Activated T-helper 1 cell treated with anti-CD3 and anti-CD28 coated beads, Interleukin-12 subunit alpha, Interleukin-12 subunit beta, Interleukin-2, Interleukin-4 antibody, amounts not matched to agents 30 ng/mL and 10 ng/mL and 1 ng/mL, durations not matched to agents 14 hours and 24 hours and 36 hours (primary cell): Measurements from ENCODE around the gene ARSJ. TPM values are rescaled to one million over a fixed set of nuclear protein-coding genes. Genes with fewer than 3 reads are reported as not detected.

Source experiments
- DNase-seq: peaks from one replicate; pipeline ENCODE4 v3.0.0; 2021; ENCODE audit warnings: low spot score
- H3K27ac Mint-ChIP-seq: one replicate; pipeline ENCODE4 v1.8.0; 2021; ENCODE audit warnings: mild to moderate bottlenecking, mixed read lengths
- H3K27me3 Mint-ChIP-seq: one replicate; pipeline ENCODE4 v1.8.0; 2022; ENCODE audit warnings: mild to moderate bottlenecking, moderate library complexity, mixed read lengths; ENCODE audit not compliant: insufficient read depth
- H3K36me3 Mint-ChIP-seq: one replicate; pipeline ENCODE4 v1.8.0; 2021; ENCODE audit warnings: low read depth, mixed read lengths
- H3K4me1 Mint-ChIP-seq: one replicate; pipeline ENCODE4 v1.8.0; 2021; ENCODE audit warnings: low read depth, mixed read lengths
- H3K4me3 Mint-ChIP-seq: one replicate; pipeline ENCODE4 v1.8.0; 2021; ENCODE audit warnings: mild to moderate bottlenecking, moderate library complexity, mixed read lengths
- H3K9me3 Mint-ChIP-seq: one replicate; pipeline ENCODE4 v1.8.0; 2021; ENCODE audit warnings: mixed read lengths
- intact Hi-C: fragments of 100-400 bp; cut with micrococcal nuclease; formaldehyde crosslinking; loops from one replicate; pipeline ENCODE4 v1.15.1; 2024
- total RNA-seq: library from RNA; stranded (reverse); gene quantifications from 2 replicates; pipeline ENCODE4 v1.2.3, GENCODE V29; 2022

Gene ARSJ
- total RNA-seq, 1 donor from 2014 or later, result not detected

DNA sequence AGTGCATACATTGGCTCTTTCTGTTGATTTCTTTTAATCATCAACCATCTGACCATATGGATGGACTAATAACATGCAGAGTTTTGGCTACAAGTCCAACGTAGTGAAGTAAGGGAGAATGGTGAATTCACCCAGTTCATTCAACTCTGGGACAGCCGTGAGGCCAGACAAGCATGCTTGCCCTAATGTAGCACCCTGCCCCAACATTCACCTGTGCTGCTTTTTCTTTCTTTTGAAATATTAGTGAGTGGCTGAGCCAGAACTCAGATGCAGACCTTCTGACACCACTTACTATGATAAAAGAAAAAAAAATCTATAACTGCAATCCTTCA is 17.5 kb downstream of the ARSJ start:
- Mint-ChIP-seq H3K4me3 (no peak overlapping the region), H3K9me3 (peaks cover 11% of the 10 kb centered on the region), H3K27ac (no peak overlapping the region), H3K27me3 (peaks cover 4% of the 10 kb centered on the region), H3K4me1 (no peaks in the 10 kb centered on the region), H3K36me3 (no peaks in the 10 kb centered on the region)
- intact Hi-C loops, result no loop called here
- DNase-seq, result no peak

DNA sequence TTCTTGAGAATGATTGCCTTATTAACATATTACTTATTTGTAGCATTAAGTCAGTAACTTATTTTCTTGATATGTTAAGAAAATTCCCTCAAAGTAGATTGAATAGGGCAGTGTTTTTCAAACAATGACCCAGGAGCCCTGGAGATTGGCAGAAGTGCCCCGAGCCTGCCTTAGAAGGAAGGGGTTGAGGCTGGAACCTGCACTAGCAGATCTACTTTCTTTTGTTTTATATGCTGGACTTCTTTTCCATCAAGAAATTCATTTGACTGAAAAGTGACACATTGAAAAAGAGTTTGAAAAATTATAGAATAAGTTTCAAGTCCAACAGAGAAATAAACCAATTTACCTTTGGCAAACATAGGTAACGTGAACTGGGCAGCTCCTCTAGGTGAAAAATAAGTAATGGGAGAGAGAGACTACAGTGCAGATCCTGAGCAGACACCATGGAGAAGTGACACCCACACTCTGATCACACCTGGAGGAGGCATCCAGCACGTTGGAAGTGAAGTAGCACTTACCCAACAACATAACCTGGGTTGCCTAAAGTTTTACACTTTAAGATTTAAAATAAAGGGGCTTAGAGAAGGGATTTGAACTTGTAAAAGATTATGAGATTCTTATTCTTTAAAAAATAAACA is 18.6 kb downstream of the ARSJ start:
- Mint-ChIP-seq H3K9me3 (peaks cover 11% of the 10 kb centered on the region), H3K27me3 (peaks cover 2% of the 10 kb centered on the region), H3K4me3 (no peak overlapping the region), H3K27ac (no peak overlapping the region), H3K4me1 (no peaks in the 10 kb centered on the region), H3K36me3 (no peaks in the 10 kb centered on the region)
- DNase-seq, result no peak
- intact Hi-C loops, result no loop called here

DNA sequence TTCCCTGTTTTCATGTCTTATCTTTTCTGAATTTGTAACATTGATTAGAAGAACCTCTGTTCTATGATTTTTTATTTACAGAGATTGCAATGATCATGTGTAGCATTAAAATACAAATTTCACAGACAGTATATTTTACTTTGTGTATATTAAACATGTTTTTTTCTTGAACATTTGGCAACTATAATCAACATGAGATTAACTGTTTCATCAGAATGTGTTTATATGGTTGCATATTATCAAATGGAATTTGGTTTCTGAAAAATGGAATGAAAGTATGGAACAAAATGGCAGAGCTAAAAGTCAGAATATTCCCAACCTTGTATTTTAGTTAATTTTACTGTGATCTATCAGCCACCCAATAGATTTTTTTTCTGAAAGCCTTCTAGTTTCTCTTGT is 19.9 kb downstream of the ARSJ start:
- no peaks in the 10 kb centered on the region for H3K36me3 Mint-ChIP-seq
- no peaks in the 10 kb centered on the region for H3K4me1 Mint-ChIP-seq
- H3K4me3 Mint-ChIP-seq, result no peak overlapping the region
- intact Hi-C loops, result no loop called here
- peaks cover 11% of the 10 kb centered on the region for H3K9me3 Mint-ChIP-seq
- peaks cover 5% of the 10 kb centered on the region for H3K27me3 Mint-ChIP-seq
- no peak overlapping the region for H3K27ac Mint-ChIP-seq
- no peak for DNase-seq

DNA sequence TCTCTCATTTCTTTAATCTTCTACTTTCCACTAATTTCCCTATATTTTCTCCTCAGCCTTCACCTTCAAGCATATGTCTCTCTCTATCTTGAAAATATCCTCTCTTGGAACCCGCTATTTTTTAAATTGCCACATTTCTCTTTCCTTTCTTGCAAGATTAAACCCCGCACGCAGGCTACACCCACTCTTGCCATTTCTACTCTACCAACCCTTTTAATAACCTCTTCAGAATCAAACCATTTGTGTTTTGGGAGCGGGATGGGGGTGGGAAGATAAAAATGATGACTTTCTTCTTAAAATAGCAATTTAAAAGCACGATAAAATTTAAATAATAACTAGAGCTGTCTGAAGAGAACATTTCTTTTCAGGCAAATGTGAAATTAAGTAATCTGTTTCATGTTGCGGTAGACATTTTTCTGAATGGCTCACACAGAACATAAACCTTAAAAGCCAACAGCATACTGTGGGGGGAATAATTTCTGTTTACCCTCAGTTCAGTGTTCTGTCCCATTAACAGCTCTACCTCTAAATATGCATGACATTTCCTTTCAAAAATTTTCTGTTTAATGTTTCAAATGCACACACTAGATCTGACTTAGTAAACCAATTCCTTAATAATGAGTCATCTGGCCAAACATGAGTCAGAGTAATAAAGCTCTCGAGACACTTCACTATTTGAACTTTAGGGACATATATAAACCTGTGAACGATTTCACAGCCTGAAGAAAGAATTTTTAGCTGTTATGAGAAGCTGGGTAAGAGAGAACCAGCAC is 20.5 kb downstream of the ARSJ start:
- Mint-ChIP-seq H3K27ac (no peak overlapping the region), H3K36me3 (no peaks in the 10 kb centered on the region), H3K4me1 (no peaks in the 10 kb centered on the region), H3K4me3 (no peak overlapping the region), H3K27me3 (peaks cover 3% of the 10 kb centered on the region), H3K9me3 (peaks cover 11% of the 10 kb centered on the region)
- no peak for DNase-seq
- intact Hi-C loops, result no loop called here

DNA sequence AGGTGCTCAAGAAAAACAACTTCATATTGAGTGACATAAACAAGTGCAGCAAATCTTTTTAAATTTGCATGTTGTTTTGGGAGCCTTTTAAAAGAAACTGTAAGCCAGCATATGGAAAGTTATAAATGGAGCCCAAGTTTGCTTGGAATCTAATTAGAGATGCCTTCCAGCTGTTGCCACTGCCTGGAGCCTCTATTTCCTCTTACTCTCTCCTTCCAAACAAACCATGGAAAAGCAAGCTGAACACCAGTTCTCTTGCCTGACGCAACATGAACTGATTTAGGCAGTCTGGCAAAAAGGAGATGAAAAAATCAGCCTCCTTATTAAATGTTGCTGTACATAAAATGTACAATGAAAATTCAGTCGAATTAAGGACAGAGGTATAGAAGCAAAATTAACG is 21.5 kb downstream of the ARSJ start:
- H3K9me3 Mint-ChIP-seq, result peaks cover 7% of the 10 kb centered on the region
- no peak for DNase-seq
- intact Hi-C loops, result no loop called here
- peaks cover 3% of the 10 kb centered on the region for H3K27me3 Mint-ChIP-seq
- no peak overlapping the region for H3K4me3 Mint-ChIP-seq
- no peaks in the 10 kb centered on the region for H3K4me1 Mint-ChIP-seq
- no peaks in the 10 kb centered on the region for H3K36me3 Mint-ChIP-seq
- H3K27ac Mint-ChIP-seq, result no peak overlapping the region

DNA sequence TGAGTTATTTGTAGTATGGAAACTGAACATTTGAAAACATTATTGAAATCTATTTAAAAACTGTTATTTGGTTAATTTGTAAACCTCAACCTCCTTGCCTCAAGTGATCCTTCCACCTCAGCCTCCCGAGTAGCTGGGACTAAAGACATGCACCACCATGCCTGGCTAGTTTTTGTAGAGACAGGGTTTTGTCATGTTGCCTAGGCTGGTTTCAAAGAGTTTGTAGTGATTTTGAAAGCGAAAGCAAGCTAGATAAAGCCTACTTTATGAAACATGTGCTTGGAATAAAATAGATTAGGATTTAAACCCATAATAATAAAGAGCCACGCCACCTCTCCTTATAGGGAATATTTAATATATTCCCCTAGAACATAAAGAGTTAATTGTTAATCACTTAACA is 23.5 kb downstream of the ARSJ start:
- H3K9me3 Mint-ChIP-seq, result no peaks in the 10 kb centered on the region
- no peak overlapping the region for H3K27ac Mint-ChIP-seq
- DNase-seq, result no peak
- no peaks in the 10 kb centered on the region for H3K4me1 Mint-ChIP-seq
- intact Hi-C loops, result no loop called here
- H3K27me3 Mint-ChIP-seq, result peaks cover 6% of the 10 kb centered on the region
- H3K4me3 Mint-ChIP-seq, result no peak overlapping the region
- no peaks in the 10 kb centered on the region for H3K36me3 Mint-ChIP-seq

DNA sequence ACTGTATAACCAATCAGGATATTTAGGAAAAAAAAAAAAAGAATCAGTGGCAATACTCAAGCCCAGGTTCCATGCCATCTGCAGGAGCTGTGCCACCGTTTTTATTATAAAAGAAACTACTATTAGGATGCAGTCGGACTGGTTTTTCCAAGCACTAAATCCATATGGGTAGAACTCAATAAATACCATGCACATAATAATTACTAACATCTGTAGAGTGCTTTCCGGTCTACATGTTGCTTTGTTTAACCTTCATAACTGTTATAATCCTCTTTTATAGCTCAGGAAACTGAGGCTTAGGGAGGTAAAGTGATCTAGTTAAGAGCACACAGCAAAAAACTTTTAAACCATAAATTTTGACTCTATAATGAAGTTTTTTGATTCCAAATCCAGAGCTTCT is 24.0 kb downstream of the ARSJ start:
- intact Hi-C loops, result no loop called here

DNA sequence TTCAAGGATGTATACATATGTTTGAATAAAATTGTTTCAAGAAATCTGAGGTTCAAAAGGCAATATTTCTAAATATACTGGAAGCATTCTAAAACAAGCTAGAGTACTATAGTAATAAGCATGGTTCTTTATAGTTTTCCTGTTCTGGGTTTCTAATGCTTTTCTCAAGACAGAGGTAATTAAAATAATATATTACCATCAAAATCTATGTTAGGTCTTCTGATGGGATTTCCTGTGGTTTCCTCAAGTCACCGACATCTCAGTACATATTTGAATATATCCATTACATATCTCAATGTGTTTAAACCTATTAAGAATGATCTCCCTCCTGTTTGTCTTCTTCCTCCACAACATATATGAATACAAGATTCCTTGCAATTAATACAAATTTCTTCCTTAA is 25.6 kb downstream of the ARSJ start:
- DNase-seq, result no peak
- intact Hi-C loops, result no loop called here
- Mint-ChIP-seq H3K9me3 (no peaks in the 10 kb centered on the region), H3K27me3 (peaks cover 8% of the 10 kb centered on the region), H3K36me3 (no peaks in the 10 kb centered on the region), H3K4me3 (no peak overlapping the region), H3K4me1 (no peaks in the 10 kb centered on the region), H3K27ac (no peak overlapping the region)

More for the DNA sequence above, 24.0 kb downstream of the ARSJ start:
- H3K4me1 Mint-ChIP-seq, result no peaks in the 10 kb centered on the region
- H3K36me3 Mint-ChIP-seq, result no peaks in the 10 kb centered on the region
- H3K9me3 Mint-ChIP-seq, result no peaks in the 10 kb centered on the region
- DNase-seq, result no peak
- no peak overlapping the region for H3K27ac Mint-ChIP-seq
- H3K27me3 Mint-ChIP-seq, result peaks cover 6% of the 10 kb centered on the region
- no peak overlapping the region for H3K4me3 Mint-ChIP-seq

DNA sequence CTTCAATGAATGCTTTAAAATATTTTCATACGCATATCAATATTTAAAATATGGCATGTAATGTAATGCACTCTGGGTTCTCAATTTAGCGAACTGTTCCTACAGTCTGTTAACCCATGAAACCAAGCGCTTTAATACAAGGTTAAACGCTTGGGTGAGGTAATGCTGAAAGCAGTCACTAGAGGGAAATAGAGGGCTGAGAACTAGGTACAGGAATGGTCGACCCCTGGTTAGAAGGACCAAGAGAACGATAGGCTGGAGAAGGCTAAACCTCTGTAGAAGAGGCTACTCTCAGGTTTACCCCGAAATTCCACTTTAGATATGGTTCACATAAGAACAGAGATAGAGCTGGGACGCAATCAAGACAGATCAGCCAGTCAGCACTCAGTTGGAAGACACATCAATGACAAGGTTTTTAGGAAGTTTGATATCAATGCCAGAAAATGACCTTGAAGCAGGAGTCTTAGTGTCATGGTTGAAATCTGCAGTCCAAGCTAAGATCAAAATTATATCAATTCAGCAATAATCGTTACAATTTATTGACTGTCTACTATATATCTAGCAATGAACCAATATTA is 26.9 kb downstream of the ARSJ start:
- Mint-ChIP-seq H3K9me3 (no peaks in the 10 kb centered on the region), H3K4me1 (no peaks in the 10 kb centered on the region), H3K27me3 (peaks cover 8% of the 10 kb centered on the region), H3K36me3 (no peaks in the 10 kb centered on the region), H3K27ac (no peak overlapping the region), H3K4me3 (no peak overlapping the region)
- intact Hi-C loops, result loop anchor here (1.0 kb wide), 1 partner anchor 119 kb away; no protein-coding TSS in a partner anchor
- peak; percentile 0 for DNase-seq

DNA sequence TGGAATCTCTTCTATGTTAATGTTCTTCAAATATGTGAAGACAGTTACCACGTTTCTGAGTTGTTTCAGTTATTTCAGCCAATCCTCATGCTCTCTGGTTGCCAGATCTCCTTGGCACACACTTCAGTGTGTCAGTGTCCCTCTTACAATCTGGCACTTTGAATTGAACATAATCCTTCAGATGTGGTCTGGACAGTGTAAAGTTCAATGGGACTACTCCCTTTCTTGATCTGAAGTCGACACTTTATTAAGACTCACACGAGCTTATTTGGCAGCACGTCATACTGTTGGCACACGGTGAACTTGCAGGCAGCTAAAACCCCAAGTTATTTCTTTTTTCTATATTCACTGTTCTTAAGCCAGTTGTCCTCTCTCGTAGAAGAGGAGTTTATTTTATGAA is 28.2 kb downstream of the ARSJ start:
- H3K4me1 Mint-ChIP-seq, result no peaks in the 10 kb centered on the region
- H3K4me3 Mint-ChIP-seq, result no peak overlapping the region
- H3K36me3 Mint-ChIP-seq, result no peaks in the 10 kb centered on the region
- DNase-seq, result no peak
- intact Hi-C loops, result no loop called here
- no peak overlapping the region for H3K27ac Mint-ChIP-seq
- peaks cover 8% of the 10 kb centered on the region for H3K27me3 Mint-ChIP-seq
- H3K9me3 Mint-ChIP-seq, result no peaks in the 10 kb centered on the region

DNA sequence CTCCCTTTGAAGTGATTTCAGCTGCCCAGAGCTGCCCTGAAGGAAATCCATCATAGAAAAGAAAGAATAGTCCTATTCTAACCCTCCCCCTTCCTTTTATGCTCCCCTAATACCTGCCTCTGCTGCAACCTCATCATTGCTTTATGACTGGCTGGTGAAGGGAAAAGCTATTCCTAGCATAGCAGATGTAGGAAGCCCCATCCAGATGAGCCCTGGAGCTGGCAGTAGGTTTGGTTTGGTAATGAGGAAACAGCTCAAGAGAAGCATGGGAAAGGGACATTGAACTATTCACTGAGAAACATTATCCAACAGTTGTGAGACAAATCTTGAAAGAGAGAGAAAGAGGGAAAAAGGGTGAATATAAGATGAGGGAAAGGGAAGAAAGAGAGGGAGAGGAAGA is 29.2 kb downstream of the ARSJ start:
- Mint-ChIP-seq H3K4me1 (no peaks in the 10 kb centered on the region), H3K27me3 (peaks cover 8% of the 10 kb centered on the region), H3K9me3 (no peaks in the 10 kb centered on the region), H3K4me3 (no peak overlapping the region), H3K27ac (no peak overlapping the region), H3K36me3 (no peaks in the 10 kb centered on the region)
- intact Hi-C loops, result no loop called here
- no peak for DNase-seq

DNA sequence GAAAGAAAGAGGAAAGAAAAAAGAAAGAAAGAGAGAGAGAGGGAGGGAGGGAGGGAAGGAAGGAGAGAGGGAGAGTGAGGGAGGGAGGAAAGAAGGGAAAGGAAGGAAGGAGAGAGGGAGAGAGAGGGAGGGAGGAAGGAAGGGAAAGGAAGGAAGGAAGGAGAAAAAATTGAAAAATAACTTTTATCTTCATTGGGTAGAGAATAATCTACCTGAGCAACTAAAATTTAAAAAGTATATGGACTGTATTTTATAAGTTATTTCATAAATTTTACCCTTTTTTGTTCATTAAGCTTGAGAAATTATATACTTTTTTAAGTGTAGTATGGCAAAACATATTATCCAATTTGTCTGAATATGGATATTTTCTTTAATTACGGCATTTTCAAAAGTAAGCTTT is 32.0 kb downstream of the ARSJ start:
- intact Hi-C loops, result no loop called here
- H3K4me3 Mint-ChIP-seq, result no peak overlapping the region
- peaks cover 6% of the 10 kb centered on the region for H3K27me3 Mint-ChIP-seq
- no peaks in the 10 kb centered on the region for H3K9me3 Mint-ChIP-seq
- no peak for DNase-seq
- no peak overlapping the region for H3K27ac Mint-ChIP-seq
- H3K36me3 Mint-ChIP-seq, result no peaks in the 10 kb centered on the region
- H3K4me1 Mint-ChIP-seq, result peaks cover 11% of the 10 kb centered on the region

DNA sequence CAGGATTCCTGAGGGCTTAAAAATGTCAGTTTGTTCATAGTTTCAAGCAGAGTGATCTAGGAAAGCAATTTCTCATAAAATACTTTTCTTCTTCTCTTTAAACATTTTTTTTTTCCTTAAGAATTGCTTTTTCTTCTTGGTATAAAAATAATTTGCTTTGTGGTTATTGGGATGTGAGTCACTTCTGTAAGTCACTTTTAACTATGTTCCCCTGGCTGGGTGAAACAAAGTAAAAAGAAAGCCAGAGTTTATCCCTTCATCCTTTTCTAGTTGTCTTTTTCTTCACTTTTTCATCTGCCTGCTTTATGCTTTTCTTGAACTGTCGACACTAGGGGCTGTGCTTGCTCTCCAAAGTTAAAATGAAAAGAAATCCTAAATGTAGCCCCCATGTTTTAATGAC is 33.5 kb downstream of the ARSJ start:
- no peak overlapping the region for H3K27ac Mint-ChIP-seq
- intact Hi-C loops, result no loop called here
- H3K4me3 Mint-ChIP-seq, result no peak overlapping the region
- H3K27me3 Mint-ChIP-seq, result peaks cover 5% of the 10 kb centered on the region
- peaks cover 11% of the 10 kb centered on the region for H3K4me1 Mint-ChIP-seq
- no peaks in the 10 kb centered on the region for H3K36me3 Mint-ChIP-seq
- DNase-seq, result no peak
- H3K9me3 Mint-ChIP-seq, result no peaks in the 10 kb centered on the region
